ENCODE data around the gene FABP3.
A peak's percentile ranks its signal among the peaks of the same experiment; 100 is the strongest.
"Not testable (repeated sequence)": the region's sequence is repeated elsewhere in the genome, so short reads cannot be mapped to it uniquely, and the experiment has no call there.

Gene FABP3

DNA sequence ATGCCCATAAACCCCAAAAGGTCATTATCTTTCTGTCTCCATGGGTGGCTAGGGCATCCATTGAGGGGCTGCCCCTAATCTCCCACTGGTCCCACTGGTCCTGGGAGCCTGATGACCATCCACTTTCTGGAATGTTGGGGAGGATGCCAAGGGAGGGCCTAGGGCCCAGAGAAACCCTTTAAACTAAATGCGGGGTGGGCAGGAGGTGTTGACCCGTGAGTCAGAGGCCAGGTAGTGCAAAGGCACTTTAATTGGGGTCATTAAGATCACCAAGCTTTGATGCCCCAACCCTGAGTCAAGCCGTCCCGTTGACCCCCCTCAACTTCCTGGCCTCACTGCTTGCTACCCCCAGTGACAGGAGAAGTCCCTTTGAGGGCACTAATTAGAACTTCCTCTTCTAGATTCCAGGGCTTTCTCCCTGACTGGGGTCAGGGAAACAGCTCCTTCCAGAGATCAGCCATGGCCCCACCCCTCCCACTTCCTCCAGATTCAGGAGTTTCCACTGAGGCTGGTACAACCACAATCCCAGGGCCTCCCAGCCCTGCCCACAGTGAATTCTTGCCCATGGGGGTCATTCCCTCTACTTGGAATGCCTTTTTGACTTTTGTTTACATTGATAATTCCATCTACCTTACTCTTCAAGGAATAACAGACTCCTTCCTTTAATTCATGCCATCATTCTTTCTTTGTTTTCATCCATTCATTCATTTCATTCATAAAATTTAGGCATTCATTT, 24.7 kb upstream of the FABP3 start:
- no peak for DNase-seq

DNA sequence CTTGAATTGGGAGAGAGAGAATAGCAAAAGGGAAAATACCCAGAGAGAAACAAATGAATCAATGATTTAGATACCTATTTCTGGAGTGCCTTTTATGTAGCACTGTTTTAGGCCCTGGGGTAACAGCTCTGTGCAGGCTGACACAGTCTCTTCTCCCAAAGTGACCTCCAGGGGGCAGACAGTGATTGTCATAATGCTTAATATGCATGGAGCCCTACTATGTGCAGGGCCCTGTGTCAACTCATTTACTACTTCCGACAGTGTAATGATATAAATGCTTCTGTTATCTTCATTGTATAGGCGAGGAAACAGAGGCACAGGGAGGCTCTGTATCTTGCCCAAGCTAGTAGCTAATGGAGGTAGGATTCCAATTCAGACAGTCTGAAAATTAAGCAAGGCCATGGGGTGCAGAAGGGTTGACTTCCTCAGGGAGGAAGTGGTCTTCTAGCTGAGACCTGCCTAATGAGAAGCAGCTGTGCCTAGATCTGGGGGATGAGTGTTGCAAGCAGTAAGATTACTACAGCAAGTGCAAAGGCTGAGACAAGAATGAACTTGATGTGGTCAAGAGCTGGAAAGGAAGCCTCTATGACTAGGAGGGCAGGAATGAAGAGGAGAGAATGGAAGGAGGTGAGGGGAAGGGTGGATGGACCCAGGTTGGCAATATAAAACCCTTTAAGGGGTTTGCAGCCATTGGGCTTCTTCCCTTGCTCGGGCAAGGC, 23.9 kb upstream of the FABP3 start:
- no peak for DNase-seq

DNA sequence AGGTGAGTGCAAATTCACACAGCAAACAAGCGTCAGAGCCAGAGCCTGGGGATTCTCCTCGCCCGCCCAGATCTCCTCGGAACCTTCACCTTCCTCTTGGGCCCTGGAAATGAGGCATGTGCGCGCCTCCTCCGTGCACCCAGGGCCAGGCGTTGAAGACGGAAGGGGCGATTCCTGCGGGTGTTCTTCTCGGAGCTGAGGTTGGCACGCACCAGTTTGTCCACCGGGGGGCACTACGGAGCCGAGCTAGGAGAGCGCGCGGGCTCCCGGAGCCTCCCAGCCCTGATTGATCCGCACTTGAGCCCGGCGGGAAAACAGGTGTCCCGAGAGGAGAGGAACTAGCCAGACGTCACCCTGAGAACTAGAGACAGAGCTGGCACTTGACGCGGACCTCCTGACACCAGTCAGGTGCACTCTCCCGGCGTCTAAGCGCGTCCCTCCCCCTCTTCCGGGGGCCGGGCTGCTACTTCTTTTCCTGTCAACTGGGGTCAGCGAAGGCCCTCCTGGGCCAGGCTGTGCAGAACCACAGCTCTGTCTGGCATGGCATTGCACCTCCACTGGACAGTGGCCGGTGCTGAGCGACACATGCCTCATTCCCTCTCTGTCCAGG, 21.8 kb upstream of the FABP3 start:
- peak; percentile 88 for DNase-seq

DNA sequence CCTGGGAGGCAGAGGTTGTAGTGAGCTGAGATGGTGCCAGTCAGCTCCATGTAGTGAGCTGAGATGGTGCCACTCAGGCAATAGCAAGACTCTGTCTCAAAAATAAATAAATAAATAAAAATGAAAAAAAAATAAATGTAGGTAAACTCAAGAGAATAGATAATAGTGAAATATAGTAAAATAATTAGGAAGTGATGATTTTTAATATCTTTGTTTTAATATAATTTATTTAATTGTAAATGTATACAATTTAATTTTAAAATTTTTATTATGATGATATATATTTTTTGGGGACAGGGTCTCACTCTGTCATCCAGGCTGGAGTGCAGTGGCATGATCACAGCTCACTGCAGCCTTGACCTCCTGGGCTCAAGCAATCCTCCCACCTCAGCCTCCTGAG, 20.6 kb upstream of the FABP3 start:
- no peak for DNase-seq

DNA sequence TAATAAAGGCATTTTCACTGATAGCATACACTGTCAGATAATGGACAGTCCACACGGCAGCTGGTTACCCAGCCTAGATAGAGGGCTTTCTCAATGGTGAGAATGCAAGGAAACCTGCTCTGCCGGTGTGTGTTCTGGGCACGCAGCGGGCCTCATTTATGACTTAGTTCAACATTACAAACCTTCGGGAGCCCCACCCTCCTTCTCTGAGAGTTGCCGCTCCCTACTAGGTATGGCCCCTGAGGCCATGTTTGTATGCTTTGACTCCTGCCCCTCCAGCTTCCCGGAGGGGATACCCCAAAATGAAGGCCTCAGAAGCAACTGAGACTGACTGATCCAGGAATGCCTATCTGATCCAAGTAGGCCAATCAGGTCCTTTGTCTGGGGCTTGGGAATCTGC, 17.2 kb upstream of the FABP3 start:
- no peak for DNase-seq

DNA sequence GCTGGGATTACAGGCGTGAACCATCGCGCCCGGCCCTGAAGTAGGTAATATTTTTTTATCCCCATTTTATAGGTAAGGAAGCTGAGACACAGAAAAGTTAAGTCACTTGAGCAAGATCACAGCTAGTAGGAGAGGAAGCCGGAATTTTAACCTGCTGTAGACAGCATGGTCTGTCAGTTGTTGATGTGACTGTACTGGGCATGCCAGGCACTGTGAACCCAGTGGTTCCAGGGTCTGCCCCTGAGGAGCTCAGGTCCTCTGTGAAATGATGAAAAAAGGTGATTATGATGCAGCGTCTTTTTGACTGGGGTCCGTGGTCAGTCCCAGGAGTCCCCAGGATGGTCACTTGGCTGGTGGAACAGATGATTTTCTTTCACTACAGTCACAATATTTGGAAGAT, 16.7 kb upstream of the FABP3 start:
- DNase-seq, result no peak

DNA sequence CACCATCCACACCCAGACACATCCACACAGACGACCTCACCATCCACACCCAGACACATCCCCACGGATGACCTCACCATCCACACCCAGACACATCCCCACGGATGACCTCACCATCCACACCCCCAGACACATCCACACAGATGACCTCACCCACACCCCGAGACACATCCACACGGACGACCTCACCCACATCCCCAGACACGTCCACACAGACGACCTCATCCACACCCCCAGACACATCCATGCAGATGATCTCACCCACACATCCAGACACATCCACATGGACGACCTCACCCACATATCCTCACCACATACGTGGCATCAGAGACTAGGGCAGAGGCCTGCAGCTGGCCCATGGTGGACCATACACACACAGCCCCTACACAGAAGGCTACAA, 14.7 kb upstream of the FABP3 start:
- no peak for DNase-seq

DNA sequence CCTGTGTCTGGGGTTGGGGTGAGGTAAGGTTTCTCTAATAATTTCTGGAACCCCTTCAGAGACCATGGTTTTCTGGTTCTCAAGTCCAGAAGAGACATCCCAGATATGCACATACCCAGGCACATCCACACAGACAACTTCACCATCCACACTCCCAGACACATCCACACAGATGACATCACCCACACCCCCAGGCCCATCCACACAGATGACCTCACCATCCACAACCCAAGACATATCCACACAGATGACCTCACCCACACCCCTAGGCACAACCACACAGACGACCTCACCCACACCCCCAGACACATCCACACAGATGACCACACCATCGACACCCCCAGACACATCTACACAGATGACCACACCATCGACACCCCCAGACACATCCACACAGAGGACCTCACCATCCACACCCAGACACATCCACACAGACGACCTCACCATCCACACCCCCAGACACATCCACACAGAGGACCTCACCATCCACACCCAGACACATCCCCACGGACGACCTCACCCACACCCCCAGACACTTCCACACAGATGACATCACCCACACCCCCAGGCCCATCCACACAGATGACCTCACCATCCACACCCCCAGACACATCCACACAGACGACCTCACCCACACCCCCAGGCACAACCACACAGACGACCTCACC, 13.8 kb upstream of the FABP3 start:
- not testable (repeated sequence) for DNase-seq

DNA sequence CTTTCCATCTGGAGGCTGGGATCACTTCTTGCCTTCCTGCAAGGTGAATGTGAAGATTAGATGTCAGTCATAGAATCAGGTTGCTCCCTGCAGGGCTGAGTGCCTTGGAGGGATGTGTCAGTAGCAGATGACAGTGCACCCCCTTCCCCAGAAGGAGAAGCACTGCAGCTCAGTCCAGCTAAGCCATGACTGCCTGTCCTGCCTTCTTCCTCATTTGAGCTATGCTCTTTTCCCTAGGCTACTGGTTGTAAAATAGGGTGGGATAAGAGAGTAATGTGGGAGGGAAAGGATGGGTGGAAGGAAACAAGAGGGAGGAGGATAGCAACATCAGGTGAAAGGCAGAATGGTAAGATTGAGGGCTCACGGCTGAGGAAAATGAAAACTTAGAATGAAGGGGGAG, 11.1 kb upstream of the FABP3 start:
- no peak for DNase-seq

DNA sequence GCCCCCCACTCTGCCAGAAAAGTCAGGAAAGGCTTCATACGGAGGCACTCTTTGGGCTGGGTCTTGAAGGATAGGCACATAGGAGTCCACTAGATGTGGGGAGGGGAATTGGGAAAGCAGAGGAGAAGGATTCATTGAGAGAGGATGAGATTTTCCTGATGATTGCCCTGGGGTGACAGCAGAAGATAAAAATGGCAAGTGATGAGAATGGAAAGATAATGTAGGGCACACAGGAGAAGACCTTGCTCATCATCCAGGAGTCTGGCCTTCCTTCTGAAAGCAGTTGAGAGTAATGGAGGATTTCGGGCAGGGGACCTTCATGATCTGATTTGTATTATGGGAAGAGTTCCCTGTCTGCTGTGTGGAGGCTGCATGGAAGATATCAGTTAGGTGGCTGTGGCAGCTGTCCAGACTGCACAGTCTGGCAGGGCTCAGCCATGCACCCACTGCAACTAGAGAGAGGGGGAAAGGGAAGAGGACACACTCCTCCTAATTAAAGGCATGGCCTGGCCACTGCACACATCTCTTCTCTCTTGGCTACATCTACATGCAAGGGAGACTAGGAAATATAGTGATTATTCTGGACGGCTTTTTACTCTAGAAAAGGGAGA, 9.6 kb upstream of the FABP3 start:
- no peak for DNase-seq

DNA sequence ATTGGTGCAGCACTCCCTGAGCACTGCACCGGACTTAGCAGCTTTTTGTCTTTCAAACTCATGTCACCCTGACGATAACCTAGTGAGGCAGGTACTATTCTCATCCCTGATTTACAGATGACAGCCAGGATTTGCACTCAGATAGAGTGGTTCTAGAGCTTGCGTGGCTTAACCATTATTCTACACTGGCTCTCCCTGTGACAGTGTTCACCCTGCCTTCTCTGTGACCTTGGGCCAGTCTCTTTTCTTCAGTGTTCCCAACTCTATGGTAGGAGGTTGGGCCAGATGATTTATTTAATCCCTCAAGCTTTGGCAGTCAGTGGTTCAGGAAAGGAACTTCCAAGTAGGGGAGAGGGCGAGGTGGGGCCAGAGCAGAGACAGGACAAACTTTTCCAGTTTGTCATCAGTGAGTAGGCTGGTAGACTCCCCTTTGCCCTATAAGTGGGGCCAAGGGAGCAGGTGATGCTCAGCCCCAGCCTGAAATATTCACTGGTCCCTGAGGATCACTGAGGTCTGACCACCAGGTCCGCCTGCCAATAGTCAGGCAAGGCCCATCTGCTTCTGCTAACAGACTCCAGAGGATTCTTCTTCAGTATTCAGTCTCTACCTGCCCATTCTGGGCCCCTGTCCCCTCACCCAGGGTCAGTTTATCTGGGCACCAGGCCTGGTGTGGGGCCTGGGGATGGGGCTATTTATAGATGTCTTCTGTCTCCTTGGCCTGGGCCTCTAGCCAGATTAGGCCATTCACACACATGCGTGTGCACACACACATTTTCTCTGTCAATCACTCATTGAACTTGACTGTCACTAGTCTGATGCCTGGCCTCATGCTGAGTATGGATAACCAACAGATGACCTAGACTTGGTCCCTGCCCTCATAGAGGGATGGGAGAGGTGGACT, 8.8 kb upstream of the FABP3 start:
- DNase-seq, result no peak

DNA sequence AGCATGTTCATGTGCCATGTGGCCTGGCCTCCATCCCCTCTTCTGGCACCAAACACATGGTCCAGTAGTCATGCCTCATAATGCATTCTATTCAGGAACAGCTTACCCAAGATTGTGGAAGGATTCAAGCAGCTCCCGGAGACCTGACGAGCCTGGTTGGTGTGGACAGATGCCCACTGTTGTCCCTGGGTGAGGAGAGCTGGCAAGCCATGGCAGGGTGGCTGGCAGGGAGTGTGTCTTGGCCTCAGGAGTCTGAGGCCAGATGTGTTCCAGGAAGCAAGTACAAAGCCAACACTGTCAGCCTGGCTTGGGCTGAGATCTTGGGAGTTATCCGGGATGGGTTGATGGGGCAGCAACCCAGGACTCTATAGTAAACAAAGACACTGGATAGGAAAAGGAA, 7.3 kb upstream of the FABP3 start:
- no peak for DNase-seq

DNA sequence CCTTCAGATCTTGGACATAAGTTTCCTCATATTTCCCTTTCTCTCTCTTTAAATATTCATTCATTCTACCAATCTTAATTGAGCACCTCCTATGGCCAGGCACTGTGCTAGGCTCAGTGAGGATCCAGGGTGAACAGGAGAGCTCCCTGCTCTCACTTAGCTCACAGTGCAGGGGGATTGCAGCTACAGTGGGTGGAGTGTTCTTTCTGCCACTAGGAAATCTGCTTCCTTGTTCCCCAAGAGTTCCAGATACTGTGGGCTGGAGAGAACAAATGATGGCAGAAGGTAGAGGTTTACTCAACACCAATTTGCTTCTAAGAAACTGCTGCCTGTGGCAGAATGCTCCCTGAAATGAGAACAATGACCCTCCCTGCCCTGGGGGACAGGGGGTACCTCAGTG, 5.1 kb upstream of the FABP3 start:
- DNase-seq, result no peak

DNA sequence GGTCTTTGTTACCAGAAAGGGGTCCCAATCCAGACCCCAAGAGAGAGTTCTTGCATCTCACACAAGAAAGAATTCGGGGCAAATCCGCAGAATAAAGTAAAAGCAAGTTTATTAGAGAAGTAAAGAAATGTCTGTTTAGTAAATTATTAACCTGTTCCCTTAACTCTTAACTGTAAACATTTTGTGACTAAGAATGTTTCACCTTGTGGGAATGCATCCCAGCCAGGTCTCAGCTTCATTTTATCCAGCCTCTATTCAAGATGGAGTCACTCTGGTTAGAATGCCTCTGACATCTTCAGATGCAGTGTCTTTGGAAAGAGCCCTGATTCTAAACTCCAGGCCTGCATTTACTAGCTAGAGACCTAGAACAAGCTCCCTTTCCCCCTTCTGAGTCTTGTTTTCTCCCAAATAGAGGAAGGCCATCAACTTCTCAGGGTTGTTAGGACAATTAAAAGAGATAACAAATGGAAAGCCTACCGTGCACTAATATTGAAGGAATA, 4.5 kb upstream of the FABP3 start:
- DNase-seq, result no peak

DNA sequence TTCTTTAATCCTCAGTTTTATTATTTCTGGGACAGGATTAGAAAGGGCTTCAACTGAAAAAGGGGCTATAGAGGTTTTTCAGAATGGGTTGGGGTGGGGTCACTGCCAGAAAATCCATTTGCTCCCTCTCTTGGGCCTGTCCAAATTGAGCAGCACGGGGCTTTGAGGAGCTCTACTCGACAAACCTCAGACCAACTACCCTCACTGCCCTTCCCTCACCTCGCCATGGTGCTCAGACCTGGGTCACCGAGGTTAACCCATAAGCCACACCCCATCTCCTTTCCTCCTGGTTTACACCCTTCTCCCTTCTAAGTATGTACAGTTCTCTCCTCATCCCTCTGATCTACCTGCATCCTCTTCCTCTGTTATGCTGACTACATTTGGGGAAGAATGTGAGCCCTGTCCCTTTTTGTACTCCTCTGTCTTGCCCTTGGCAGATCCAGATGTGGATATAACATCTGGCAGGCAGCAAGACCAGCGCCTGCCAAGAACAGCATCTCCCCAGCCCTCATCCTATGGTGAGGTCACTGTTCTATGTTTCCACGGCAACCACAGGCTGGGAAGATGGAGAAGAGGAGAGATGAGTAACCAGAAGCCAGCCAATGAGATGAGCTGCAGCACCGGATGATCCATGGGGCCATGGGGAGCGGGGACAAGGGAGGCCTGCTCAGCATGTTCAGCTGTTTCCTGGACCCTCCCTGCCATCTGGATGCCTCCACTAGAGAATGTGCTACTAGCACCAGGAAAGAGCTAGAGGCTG, 3.7 kb upstream of the FABP3 start:
- DNase-seq, result peak; percentile 93

DNA sequence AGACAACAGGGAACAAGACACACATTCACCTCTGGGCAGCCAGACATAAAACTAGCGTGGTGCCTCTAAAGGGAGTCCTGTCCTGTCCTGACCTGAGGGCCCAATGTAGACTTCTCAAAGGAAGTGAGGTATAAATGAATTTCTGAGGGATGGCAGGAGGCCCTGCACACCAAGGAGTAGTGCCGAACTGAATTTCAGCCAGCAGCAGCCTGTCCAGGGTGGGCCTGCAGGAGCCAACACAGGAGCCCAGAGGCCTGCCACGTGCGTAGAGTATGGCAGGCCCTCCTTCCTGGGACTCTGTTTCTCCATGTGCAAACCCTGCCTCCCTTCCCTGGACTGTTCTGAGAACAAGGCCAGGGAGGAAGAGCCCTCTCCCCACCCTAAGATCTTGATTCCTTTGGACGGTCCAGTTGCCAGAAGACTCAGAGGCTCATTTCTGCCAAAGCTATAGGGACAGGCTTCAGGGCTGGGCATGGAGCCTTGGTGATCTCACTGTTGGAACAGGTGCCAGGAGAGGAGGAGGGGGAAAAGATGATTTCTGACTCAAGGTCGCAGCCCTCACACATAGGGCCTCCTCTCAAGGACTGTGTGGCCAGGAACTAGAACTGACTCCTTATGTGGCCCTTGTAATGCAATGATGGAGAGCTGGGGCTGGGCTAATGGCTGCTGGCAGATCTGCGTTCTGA, 1.8 kb upstream of the FABP3 start:
- DNase-seq, result peak; percentile 15

DNA sequence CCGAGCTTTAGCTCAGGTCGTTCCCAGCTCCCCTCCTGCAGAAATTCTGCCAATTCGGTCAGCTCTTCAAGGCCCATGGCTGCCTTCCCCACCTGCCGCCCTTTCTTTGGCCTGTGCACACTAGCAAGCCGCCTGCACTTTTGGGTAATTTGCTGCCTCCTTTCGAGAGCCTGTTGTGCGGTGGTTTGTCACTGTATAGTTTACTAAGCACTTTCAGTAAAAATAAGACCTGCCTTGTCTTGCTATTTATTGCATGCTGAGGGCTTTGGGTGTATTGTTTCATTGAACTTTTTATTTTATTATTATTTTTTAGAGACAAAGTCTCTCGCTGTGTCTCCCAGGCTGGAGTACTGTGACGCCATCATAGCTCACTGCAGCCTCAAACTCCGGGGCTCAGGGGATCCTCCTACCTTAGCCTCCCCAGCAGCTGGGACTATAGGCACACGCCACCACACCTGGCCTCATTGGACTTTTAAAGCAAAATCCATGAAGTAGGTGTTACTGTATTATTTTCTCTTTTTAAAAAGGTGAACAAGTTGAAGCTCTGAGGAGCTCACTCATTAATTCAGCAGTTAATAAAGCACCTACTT, 1.1 kb upstream of the FABP3 start:
- DNase-seq, result no peak

DNA sequence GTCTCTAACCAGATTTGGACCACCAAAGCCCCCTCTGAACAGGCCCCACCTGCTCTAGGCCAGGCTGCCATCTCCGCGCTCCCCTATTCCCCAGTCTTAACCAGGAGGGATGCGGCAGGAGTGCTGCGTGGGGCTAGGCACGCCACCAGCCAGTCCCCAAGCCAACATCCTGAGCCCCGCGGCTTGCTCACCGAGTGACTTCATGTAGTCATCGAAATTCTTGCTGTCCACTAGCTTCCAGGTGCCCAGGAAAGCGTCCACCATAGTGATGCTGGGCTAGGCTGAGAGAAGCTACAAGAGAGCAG, 173 bp downstream of the FABP3 start:
- DNase-seq, result no peak

DNA sequence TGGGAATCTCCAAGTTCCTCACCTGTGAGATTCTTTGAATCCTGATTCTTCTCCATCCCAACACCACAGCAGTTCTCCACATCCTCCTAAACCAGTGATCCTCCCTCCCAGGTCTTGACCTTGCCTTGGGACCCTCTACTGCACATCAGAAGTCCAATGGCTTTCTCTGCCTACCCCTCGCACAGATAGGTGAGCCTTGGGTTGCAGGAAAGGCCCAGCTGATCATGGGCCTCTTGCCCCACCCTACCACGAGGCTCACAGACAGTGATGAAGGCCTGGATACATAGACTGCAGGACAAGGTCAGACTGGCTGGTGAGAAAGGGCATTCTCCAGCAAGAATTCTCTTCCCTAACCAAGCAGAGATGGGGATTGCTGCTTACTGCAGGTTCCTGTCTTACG, 825 bp downstream of the FABP3 start:
- no peak for DNase-seq
